Measurements from ENCODE around the gene TBCC.

TBCC gene

GRCh38 chr6:42745640-42746462 lies at the start of gene TBCC:
Gene TBCC, minus strand, starts transcription at chr6:42746103. Its CDS starts 30 bp downstream, at chr6:42746073.
- peak; percentile 97 for DNase-seq

DNA sequence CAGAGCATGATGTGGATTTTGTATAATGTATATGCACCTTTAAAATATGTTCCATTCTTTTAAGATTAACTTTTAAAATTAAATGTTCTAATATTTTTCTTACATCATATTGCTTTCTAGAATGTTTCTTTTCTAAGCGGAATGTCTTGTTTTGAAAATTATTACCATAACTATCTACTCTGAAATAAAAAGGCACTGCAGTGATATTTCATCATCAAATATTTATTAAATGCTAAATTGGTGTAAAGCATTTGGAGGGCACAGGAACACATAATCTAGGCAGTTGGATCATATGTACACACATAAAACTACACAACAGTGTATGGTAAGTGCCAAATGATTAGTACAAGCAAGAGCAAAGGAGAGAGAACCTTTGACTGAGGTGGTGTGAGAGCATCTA lies 49.7 kb upstream of the TBCC start:
- DNase-seq, result no peak

DNA sequence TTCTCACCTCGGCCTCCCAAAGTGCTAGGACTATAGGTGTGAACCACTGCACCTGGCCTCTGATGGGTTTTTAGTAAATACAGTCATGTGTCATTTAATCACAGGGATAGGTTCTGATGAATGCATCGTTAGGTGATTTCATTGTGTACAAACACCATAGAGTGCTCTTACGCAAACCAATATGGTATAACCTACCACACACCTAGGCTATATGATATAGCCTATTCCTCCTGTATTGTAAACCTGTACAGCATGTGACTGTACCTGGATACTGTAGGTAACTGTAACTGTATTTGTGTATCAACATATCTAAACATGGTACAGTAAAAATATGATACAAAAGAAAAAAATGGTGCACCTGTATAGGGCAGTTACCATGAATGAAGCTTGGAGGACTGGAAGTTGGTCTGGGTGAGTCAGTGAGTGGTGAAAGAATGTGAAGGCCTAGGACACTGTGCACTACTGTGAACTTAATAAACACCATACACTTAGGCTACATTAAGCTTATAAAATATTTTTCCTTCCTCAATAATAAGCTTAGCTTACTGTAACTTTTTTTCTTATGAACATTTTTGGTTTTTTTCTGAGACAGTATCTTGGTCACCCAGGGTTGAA lies 45.9 kb upstream of the TBCC start:
- no peak for DNase-seq

DNA sequence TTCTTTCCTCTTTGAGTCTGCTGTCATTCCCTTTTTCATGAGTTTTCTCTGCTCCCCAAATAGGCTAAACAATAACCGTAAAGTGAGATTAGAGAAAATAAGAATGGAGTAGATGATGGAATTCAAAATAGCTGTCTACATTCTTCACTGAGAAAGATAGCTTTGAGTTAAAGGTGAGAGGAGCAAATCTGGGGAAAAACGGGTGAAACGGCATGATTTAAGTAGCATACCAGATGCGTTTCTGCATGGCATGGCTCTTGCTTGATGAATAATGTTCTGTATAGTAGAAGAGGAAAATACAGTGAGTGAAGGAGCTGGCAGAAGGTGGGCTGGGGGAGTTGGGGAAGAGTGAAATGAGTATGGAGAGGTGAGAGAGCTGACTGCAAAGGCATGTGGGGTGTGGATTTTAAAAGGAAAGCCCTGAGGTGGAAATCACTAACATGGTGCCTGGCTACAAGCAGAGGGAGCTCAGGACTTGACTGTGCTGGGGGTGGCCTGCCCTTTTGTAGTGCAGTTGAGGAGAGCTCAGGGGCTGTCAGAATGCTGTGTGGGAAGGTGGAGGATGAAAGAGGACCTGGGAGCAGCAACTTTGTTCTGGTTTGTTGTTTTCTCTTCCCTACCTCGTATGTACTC lies 44.8 kb upstream of the TBCC start:
- DNase-seq, result no peak

DNA sequence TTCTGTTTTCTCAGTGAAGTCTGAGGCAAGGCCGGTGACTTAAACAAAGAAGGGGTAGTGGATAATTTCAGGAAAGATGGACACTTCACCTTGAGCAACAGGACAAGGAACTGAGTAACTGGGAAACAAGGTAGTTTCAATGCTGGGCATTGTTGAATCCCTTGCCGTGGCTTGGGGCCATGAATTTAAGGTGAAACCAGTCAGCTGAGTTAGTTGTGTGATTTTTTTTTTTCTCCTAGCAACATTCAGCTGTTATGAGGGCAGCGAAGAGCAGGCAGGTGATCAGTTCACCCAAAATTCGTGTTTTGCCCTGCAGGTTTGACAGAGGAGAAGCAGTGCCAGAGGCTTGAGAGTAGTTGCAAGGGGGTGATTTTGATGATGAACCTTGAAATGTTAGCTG lies 42.8 kb upstream of the TBCC start:
- DNase-seq, result no peak

DNA sequence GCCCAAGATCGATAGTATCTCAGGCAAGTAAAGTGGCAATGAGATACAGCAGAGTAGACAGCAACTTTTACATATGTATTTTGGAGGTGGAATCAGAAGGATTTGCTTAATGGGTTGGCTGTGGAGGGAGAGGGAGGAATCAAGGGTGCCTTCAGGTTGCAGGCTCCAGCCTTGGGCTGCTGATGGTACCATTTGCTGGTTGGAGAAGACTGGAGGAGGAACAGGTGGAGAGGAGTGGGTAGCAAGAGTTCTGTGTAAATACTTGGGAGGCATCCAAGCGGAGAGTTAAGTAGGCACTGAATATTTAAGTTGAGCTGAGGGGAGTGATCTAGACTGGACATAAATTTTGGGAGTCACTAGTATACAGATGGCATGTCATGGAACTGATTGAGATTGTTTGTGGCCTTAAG lies 41.2 kb upstream of the TBCC start:
- no peak for DNase-seq

GRCh38 chr6:42786525-42786985 lies 40.7 kb upstream of the TBCC start:
- no peak for DNase-seq

DNA sequence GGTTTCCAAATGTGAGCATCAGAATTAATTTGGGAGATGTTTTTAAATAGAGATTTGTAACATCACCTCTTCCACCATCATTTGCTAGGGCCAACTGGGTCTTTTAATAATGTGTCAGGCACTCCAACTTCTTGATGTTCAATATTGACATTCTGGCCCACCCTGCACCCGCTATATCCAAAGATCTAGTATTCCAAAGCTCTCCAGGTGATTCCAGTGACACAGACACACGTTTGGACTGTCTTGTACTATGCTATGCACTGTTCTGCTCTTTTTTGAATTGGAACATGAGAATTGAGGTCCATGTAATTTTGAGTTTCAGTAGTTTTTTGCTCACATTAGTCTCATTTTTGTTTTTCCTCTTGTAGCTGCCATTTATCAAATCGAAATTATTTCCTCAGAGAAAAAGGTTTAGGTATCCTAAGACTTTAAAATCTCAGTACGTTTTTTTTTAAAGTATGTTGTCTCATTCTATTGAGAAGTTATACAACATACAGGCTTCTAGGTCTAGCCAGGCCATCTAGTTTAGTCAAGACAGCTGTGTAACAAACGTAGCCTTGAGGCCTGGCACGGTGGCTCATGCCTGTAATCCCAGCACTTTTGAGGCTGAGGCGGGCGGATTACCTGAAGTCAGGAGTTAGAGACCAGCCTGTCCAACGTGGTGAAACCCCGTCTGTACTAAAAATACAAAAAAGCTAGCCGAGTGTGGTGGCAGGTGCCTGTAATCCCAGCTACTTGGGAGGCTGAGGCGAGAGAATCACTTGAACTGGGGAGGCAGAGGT lies 39.0 kb upstream of the TBCC start:
- no peak for DNase-seq

DNA sequence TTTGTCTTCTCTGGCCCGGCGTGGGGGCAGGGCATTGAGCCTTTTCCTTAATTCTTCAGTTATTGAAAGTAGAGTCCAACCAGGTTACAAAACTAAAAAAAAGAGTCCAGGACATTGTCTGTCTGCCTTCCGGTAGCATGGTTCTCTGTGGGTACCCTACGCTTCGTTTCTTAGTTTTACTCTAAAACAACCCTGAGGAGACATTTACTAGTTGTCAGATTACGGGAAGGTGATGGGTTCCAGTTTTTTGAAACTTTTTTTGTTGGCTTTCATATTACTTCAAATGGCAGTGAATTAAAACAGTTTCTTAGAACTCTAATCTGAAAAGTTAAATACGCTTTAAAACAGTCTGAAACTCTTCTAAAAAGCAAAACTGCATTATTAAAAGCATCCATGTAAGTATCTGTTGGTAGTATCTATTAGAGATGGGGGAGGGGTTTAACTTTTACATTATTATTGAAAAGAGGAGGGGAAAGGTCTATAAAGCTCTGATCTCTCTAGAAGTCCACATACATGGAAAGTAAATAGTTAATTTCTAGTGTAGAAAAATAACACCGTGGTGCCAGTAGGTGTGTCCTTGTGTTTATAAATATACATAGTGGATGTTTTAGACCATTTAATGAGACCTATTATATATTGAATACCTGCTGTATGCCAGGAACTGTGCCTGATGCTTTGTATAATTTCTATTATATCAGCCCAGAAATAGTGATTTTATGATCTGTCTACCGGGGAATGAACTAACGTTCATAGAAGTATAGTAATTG lies 38.2 kb upstream of the TBCC start:
- no peak for DNase-seq

DNA sequence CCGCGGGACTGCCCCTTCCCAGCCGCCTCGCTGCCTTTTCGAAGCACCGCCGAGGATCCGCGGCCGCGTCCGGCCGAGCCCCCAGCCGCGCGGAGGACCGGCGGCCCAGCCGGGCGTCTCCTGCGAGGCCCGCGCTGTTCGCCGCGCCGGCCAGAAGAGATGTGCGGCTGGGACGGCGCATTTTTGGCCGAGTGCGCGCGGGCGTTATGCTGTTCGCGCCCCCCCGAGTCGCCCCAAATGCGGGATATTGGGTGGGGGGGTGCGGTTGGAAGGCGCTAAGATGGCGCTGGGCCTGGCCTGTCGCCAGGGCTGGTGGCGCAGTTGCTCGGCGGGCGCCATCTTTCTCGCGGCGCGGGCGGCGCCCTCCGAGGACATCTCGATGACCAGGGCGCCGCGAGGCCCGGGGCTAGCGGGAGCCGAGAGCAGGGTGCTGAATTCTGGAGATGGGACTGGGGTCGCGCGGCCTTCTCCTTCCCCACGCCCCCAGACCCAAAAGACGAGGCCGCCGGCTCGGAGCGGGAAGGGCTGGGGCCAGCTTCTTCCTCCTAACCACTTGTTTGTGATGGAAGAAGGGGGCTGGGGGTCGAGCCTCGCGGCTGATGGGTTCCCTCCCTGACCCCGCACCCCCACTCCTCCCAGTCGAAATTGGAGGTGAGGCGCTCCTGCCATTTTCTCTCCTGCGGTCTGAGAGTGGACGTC lies 37.4 kb upstream of the TBCC start:
- peak; percentile 60 for DNase-seq

GRCh38 chr6:42782689-42783176 lies 36.8 kb upstream of the TBCC start:
- DNase-seq, result peak; percentile 73

GRCh38 chr6:42781796-42782688 lies 36.1 kb upstream of the TBCC start, which contains the start of gene BICRAL:
Gene BICRAL, plus strand, starts transcription at chr6:42782052. Its CDS starts 39,971 bp downstream, at chr6:42822023.
- peak; percentile 36 for DNase-seq

DNA sequence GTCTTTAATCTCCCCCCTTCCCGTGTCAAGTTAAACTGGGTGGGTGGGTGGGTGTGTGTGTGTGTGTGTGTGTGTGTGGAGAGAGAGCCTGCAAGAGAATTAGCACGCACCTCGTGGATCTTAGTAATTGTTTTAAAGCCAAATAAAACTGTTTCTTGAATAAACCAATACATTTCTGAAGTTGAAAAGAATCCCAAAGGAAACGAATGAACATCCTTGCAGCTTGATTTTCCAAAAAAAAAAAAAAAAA lies 35.6 kb upstream of the TBCC start:
- DNase-seq, result no peak

GRCh38 chr6:42779521-42779920 lies 33.6 kb upstream of the TBCC start:
- no peak for DNase-seq

DNA sequence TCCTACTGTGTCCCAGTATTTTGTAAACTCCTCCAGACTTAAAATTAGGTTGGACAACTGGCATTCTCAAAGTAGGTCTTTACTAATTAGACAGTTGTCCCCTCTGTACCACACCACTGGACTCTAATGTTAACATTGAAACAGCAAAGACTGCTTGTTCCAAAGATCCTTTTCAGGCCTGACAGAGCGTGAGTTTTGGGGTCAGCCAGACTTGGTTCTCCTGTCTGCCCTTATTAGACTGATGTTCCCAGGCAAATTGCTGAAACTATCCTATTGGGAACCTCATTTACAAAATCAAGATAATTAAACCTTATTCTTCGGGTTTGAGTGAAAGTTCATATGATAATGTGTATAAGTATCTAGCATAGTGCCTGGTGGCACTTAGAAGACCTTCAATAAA lies 32.2 kb upstream of the TBCC start:
- no peak for DNase-seq

DNA sequence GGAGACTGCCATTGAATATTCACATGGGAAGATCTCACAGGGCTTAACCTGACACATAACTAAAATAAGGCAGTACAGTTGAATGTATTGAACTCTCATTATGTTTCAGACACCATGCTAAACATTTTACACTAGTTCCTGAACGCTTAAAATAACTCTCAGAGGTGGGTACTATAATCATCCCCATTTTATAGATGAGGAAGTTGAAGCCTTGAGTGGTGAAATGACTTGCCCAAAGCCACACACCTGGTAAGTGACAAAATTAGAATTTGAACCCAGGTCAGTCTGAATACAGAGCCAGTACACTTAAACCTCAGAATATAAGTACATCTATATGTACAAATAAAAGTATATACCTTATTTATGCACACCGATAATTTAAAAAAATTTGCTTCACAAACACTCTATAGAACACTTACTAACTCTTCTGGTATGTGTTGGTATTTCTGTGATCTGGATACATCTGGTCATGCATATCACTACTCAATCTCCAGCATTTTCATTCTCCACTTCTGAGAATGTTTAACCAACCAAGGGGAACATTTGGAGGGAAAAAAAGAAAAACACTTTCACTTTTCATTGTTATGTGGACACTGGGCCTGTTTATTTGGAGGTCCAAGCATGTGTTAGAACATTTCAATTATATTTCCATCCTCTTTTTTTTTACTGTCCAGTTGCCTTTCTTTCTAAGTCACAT lies 31.4 kb upstream of the TBCC start:
- no peak for DNase-seq

DNA sequence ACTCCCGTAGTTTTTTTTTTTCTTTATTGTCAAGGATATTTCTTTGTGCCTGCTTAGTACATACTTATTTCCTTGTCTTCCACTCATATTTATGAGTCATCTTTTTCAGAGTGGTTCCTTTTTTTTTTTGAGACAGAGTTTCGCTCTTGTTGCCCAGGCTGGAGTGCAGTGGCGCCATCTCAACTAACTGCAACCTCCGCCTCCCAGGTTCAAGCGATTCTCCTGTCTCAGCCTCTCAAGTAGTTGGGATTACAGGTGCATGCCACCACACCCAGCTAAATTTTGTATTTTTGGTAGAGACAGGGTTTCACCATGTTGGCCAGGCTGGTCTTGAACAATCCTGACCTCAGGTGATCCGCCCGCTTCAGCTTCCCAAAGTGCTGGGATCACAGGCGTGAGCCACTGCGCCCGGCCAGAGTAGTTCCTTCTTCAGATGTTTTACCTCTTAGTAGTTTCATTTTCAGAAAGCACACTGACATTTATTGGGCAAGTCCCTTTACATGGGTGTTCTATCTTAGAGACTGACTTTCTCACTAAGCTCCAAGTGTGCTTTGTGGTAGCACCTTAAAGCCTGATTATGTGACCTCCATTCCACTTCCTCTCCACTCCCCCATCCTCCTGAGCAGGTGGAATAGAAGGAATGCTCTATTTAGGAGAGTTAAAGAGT lies 29.1 kb upstream of the TBCC start:
- DNase-seq, result peak; percentile 22

DNA sequence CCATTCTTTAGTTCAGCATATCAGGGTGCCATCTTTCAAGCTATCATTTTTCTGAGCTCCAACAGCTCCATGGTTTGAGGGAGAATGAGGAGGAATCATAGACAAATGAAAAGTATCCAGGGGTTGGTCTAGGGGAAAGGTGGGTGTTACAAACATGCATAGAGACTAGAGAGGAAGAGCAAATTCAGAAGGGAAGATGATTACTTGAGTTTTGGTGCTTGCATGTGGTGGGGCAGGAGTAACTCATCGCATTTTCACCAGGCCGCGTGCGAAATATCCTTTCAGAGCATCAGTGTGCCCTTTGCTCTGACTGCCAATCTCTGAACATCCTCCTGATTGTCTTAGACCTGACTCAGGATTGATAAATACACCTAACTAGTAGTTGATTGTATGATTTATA lies 28.3 kb upstream of the TBCC start:
- no peak for DNase-seq

GRCh38 chr6:42771741-42772100 lies 25.8 kb upstream of the TBCC start:
- DNase-seq, result peak; percentile 32

GRCh38 chr6:42769836-42770235 lies 23.9 kb upstream of the TBCC start:
- no peak for DNase-seq
